Measurements from ENCODE around the gene ERCC6L.

- TF ChIP-seq CTCF (IDR thresholded peaks at IDR 0.05): no peak
- TF ChIP-seq POLR2A (IDR thresholded peaks at IDR 0.05): no peak
These were observed 35.4 kb downstream of the ERCC6L start for GRCh38 chrX:72203421-72203820.
